Cardiac septum (tissue), 1 donor: ENCODE results near the gene DYNLT5. TPM values are rescaled to one million over a fixed set of nuclear protein-coding genes. Genes with fewer than 3 reads are reported as not detected.
"Not testable (repeated sequence)": the region's sequence is repeated elsewhere in the genome, so short reads cannot be mapped to it uniquely, and the experiment has no call there.

Source experiments
- DNase-seq: peaks from one replicate; pipeline ENCODE4 v3.0.0-alpha.2; 2020; ENCODE audit warnings: low spot score
- intact Hi-C: fragments of 100-400 bp; cut with DNase I; formaldehyde crosslinking; loops from one replicate; pipeline ENCODE4 v1.14.0; 2022
- total RNA-seq: library from RNA; stranded (reverse); fragmentation: NEBNext Ultra II Directional; extraction: Animal tissue kit (Norgen Biotek cat#: 25700); gene quantifications from one replicate; pipeline ENCODE4 v1.2.1, GENCODE V29; 2021
- donor health status: DM: no; HTN: no; CAD: no.

DYNLT5 gene
- total RNA-seq, 1 donor from 2014 or later = 4.0 TPM

DNA sequence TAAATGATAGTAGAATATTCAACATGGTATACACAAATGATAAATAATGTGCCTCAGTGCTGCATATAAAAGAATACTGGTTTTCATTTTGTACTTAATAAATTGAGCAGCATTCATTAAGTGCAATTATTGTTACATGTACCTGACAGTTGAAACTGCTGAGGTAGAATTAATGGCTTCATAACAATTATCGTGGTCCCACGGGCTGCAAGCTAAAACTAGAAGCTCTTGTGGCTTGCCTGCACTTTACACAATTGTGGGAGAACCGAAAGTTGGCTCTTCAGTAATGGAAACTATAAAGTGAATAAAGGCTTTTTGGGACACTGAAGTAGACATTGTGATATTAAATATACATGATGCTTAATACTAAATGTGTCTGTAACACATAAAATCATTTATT is 25.6 kb downstream of the DYNLT5 start:
- intact Hi-C loops = no loop called here
- DNase-seq = no peak

DNA sequence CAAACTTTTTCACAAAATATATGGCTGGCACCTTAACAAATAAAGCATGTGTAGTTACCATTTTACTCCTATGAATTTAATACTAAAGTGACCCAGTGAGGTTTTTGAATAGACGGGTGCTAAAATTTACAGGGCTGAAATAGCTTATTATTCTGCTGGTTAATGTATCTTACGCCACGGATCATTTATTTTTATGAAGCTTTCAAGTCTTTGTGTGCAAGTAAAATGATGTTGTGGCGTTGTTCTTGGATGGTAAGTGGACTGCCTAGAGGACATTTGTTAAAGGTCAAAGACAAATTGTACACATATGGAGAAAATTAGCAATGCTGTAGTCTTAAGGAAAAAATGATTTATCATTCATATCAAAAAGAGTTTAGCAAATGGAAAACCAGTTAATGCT is 26.0 kb downstream of the DYNLT5 start:
- intact Hi-C loops = no loop called here
- no peak for DNase-seq

DNA sequence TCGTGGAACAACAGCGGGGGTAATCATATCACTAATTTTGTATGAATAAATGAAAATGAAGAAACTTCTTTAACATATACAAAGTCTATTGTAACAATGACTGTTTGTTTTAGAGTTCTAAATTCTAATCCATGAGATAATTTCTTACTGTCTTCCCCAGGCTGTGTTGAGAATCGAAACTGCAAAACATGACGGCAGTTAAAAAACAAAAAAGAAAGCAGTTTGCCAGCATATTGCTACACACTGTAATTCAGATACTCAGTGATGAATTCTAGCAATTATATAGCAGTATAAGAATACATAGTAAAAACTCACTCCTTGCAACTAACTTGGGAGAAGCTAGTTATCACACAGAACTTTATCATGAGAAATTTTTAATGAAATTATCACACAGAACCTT is 26.7 kb downstream of the DYNLT5 start:
- no peak for DNase-seq
- intact Hi-C loops = no loop called here

DNA sequence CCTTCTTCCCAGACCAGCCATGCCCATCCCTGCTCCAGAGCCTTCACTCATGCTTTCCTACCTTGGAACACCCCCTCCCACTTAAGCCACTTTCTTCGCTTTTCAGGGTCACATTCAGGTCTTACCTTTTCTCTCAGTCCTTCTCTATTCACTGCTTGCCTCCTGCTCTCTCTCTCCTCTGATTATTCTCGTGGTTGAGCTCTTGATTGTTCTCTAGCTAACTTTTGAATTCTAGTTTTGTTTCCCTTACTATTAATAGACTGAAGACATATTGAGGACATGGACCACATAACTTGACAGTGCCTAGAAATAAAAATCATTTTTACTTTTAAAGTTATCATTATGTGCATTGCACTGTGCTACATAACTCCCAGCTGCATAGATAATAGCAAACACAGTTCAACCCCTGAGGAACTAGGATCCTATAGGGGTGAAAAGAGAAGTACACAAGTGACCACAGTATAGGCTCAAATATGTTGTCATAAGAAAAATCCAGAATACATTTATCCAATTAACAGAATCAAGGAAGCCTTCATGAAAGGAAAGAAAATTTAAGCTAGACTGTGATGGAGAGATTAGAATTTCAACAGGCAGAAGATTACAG is 27.3 kb downstream of the DYNLT5 start:
- no peak for DNase-seq
- intact Hi-C loops = no loop called here

DNA sequence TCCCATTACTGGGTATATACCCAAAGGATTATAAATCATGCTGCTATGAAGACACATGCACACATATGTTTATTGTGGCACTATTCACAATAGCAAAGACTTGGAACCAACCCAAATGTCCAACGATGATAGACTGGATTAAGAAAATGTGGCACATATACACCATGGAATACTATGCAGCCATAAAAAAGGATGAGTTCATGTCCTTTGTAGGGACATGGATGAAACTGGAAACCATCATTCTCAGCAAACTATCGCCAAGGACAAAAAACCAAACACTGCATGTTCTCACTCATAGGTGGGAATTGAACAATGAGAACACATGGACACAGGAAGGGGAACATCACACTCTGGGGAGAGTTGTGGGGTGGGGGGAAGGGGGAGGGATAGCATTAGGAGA is 33.5 kb downstream of the DYNLT5 start:
- DNase-seq, intact Hi-C loops: not testable (repeated sequence)

DNA sequence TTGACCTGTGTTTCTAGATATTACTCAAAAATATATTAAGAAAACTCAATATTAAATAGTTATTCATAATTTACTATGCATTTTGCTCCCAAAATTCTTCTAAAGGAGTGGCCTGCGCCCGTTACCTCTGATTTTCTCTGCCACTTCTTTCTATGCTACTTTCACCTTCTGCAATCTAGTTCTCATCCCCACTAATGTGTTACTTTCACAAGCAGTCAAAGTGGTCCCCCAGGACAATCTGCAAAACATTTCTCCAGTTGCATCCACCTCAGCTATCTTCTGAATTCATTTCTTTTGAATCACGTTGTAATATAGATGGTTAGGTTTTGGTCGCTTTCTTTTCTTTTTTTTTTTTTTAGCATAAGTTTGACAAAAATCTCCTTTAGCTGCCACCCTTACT is 35.4 kb downstream of the DYNLT5 start:
- DNase-seq = no peak
- intact Hi-C loops = no loop called here

DNA sequence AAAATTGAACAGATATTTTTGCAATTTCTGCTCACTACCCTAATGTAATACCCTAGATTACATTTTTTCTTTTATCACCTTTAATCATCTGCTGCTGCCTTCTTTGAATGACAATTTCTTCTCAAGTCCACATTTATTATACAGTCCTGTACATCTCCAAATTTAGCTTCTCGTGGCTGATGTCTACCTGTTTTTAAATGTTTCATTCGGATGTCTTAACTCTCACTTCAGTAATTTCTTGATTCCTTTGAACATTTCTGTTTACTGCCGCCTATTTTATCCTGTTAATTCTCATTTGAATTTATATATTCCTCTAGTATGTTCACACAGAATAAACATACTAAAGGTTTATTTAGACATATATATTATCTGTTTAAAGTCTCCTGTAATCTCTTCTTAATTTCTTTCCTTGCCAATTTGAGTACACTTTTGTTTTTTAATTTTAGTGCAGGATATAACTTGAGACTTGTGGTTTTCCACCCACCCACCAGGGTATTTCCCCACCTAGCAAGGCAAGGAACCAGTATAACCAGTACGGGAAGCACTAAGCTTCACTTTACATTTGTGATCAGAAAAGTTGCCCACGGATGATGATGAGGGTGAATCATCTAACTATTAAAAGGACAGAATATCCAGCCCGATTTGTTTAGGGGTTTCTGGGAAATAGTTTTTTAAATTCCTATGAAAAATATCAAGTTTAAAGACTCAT is 36.1 kb downstream of the DYNLT5 start:
- intact Hi-C loops = no loop called here
- no peak for DNase-seq

DNA sequence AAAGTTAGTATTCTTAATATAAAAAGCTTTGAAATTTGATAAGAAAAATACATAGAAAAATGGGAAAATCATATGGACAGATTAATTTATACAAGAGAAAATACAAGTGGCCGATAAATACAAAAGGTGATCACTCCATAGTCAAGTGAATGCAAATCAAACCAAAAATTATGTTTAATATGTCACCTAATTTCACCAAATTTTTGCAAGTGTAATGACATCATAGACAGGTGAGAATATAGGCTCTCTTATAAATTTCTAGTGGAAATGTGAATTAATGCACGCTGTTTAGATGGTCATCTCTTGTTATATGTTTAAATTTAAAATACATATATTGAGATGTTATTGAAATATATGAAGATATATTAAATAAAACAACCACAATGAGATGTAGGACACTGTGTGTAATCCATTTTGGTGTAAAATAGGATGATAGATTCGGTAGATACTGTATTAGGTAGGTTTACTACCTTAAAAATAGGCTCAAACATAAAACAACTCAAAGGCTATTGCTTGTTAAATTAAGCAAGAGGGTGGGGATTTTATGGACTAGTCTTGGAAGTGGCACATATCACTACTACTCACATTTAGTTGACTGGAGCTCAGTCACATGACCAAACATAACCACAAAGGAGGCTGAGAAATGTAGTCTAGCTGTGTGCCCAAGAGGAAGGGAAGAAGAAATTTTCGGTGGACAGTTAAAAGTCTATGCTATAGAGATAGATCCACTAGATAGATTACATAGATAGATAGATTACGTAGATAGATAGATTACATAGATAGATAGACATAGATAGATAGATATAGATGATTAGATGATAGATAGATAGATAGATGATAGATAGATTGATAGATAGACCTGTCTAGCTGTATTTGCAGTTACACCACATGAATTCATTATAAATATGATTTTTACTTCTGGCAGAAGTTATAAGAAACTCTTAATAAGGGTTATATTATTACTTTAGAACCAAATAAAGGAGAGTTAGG is 39.7 kb downstream of the DYNLT5 start:
- intact Hi-C loops = no loop called here
- DNase-seq = no peak

DNA sequence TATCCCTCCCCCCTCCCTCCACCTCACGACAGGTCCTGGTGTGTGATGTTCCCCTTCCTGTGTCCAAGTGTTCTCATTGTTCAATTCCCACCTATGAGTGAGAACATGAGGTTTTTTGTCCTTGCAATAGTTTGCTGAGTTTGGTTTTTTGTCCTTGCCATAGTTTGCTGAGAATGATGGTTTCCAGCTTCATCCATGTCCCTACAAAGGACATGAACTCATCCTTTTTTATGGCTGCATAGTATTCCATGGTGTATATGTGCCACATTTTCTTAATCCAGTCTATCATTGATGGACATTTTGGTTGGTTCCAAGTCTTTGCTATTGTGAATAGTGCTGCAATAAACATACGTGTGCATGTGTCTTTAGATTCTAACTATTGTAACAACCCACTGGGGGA is 43.6 kb downstream of the DYNLT5 start:
- DNase-seq, intact Hi-C loops: not testable (repeated sequence)

DNA sequence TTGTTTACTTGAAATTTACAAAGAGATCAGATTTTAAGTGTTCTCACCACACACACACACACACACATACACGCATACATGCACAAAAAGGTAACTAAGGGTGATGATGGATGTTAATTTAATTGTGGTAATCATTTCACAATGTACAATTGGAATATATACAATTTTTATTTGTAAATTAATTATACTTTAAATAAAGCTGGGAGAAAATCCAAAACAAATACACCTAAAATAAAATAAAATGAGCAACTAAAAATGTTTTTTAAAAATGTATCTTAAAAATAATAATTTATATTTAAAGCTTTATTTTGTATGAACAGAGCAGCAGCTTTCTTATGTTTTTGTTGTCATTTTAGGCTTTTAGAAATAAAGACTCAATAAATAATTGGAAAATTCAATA is 57.0 kb downstream of the DYNLT5 start:
- intact Hi-C loops = no loop called here
- no peak for DNase-seq

DNA sequence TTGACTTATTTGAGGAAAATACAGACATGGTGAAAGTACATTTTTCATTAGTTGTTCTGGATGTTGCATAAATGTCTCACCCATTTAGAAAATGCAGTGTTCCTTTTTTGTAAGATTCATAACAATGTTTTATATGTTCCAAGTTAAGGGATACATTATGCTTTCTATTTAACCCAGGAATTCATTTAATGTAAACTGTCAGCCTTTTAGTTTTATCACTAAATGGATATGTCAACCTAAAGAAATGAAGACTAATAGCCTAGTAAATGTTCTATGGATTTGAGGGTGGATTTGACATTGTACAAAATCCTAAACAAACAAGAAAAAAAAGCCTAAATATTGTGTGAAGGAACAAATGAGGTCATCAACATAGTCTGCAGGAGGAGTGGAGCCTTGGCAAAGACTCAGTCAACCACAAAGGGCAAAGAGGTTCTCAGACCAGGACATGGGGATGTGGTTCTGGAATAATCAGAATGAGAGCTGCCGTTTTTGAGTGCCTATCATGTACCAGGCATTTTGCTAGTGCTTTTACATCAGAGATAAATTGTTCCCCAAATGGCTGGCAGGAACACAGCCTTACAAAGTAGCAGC is 57.6 kb downstream of the DYNLT5 start:
- no peak for DNase-seq
- intact Hi-C loops = no loop called here

DNA sequence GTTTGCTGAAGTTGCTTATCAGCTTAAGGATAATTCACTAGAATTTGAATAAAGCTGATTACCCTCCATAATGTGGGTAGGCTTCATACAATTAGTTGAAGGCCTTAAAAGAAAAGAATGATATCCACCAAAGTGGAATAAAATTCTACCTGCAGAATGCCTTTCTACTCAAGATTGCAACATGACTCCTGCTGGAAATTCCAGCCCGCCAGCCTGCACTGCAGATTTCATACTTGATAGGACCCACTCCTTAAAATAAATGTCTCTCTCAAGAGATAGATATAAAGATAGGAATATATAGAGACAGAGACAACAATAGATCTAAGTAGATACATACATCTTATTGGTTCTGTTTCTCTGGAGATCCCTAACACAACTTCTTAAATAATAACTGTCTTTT is 72.5 kb downstream of the DYNLT5 start:
- intact Hi-C loops = no loop called here
- no peak for DNase-seq

Other genes starting within 250 kb of the DYNLT5 start
- gene SGIP1, start 218.3 kb upstream of the DYNLT5 start, total RNA-seq = 7.0 TPM
- not detected for gene INSL5, start 48.8 kb downstream of the DYNLT5 start, total RNA-seq
- 10.9 TPM for gene DNAI4, start 172.4 kb downstream of the DYNLT5 start, total RNA-seq
- gene MIER1, start 172.5 kb downstream of the DYNLT5 start, total RNA-seq = 27.8 TPM